ENCODE data around the gene C13orf46.

The C13orf46 gene

DNA sequence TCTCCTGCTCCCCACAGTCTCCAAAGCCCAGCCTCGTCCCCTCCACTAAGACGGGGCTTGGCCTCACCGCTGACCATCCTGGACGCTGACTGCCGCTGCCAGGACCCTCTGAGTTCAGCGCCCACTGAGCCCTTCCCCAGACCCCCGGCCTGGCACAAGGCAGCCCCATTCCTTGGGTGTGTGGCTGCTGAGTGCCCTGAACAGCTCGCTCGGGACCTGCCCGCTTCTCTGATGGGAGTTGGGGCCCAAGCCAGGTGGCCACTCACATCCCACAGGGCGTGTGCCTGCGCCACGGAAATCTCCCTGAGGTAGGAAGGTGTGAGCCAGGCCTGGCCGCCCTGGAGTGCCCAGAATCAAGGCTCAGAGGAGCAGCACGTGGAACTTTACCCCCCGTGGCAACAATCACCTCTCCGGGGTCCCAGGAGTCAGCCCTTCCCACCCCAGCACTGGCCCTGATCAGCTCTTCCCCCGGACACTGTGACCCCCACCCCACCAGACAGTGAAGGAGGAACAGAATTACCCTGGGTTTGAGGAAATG lies 20.8 kb downstream of the C13orf46 start:
- no peak for DNase-seq

DNA sequence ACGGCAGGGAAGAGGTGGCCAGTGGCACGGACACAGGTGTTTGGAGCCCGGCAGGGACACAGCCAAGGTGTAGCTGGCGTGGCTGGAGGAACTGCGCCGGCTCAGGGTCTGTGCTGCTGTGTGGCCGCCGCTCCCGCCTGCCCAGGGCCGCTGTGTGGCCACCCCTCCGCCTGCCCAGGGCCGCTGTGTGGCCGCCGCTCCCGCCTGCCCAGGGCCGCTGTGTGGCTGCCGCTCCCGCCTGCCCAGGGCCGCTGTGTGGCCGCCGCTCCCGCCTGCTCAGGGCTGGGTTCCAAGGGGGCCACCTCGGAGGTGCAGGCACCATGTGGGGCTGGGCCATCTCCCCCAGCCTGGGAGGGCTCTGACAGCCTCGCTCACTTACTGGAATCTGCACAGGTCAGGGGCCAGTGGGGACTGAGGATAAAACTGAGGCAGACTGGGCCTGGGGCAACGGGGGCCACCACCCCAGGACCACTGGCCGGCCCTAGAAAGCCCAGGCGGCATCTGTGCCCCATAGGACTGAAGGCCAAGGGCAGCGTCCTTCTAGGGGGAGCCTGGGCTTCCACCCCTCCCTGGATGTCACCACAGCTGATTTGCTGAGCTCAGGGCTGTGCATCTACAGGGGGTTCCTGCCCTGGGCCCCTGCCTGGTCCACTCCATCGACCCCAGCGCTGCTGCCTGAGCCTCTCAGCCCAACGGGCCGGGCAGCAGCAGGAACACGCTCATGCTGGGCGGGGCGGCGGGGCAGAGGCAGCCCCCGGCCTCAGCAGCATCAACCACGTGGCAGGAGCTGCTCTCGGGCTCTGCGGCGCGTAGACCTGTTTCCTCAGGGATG lies 21.5 kb downstream of the C13orf46 start:
- DNase-seq: no peak

DNA sequence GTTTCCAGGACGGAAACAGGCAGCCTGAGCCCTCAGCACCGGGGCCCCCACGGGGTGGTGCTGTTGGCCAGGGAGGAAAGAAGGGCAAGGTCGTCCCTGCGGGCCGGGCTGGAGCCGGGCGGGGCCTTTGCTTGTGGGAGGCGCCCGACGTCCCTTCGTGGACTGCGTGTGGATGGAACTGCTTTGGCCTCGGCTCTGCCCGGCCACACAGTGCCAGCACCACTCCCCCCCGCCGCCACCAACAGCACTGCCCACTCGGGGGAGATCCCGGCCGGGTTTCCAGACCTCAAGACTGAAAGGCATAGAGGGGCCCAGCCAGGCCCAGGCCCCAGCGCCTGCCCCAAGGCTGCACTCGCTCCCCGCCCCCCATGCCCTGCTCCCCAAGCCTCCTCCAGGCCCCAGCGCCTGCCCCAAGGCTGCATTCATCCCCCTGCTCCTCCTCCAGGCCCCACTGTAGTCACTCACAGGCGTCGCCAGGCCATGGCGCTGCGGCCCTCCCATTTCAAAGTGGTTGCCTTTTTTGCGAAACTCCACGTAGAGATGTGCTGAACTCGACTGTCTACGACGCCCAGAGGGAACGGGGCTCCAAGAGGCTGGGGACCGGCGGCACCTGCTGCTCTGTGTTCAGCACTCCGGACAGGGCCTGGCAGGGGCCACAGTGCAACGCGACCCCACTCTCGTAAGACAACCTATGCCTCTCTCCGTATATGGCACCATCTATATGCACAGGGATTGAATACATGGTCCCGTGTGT lies 22.5 kb downstream of the C13orf46 start:
- DNase-seq: peak; percentile 65

DNA sequence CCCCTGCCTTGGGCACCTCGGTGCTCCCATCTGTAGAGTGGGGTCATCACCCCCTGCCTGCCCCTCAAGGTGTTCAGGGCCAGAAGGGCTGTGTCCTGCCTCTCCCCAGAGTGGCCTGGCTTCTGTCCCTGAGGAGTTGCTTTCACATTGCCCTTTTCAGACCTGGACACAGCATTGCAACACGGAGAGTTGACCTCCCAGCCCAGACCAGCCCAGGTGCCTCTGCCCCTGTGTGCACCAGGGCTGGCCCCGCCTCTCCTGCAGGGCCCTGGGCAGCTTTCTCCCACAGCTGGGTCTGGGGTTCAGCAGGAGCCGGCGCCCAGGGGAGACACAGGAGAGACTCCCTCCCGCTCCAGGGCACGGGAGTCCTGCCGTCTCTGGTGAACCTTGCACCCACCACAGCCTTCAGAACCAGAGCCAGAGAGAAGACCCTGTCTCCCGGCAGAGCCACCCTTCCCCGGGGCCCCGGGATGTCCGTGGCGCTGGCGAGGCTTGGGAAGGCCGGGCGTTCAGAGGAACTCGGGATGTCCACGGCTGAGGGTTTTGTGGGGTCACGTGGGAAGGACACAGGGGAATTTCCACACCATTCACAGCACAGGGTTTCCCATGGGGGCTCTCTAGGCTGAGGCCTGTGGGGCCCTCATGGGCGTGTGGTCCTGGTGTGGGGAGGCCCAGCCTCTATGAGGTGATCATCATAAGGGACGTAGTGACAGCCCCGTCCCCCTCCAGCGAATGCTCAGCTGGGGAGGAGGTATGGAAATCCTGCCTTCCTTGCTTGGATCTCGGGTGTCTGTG lies 23.2 kb downstream of the C13orf46 start:
- DNase-seq: no peak

DNA sequence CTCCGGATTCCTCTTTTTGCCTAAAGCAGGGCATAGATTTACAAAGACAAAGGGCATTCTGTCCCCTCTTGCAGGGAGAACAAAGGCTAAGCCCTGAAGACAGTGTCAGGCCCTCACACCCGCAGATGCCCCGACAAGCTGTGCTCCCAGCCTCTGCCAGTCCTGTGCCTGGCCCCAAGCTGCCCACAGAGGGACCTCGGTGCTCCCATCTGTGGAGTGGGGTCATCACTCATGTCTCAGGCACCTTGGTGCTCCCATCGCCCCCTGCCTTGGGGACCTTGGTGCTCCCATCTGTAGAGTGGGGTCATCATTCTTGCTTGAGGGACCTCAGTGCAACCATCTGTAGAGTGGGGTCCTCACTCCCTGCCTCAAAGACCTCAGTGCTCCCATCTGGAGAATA lies 24.3 kb downstream of the C13orf46 start:
- no peak for DNase-seq

DNA sequence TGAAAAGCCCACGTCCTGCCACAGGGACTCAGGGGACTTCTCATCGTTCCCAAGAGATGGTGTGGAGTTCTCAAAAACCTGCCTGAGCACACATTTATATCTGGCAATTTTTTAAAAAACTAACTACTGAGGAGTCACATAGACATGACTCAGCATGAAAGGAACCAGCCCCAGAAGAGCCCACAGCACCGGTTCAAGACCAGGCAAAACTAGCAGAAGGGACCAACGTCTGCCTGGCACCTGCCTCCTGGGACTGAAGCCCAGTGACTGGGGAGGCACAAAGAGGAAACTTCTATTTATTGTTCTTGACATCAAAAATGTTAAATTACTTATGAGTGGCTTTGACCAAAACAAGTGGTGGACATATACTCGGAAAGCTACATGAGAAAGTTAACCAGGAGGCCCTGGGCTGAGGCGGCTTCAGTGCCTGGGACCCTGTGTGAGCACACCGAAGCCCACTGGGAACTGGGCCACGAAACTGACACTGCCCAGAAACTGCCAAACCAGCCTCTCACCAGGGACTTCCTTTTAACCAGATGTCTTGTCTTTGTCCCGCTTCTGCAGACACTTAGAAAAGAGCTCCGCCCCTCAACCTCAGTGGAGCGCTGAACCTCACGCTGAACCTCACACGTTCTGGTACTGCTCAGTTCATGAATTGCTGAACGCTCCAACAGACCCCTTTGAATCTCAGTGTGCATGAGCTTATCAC lies 25.7 kb downstream of the C13orf46 start:
- no peak for DNase-seq

DNA sequence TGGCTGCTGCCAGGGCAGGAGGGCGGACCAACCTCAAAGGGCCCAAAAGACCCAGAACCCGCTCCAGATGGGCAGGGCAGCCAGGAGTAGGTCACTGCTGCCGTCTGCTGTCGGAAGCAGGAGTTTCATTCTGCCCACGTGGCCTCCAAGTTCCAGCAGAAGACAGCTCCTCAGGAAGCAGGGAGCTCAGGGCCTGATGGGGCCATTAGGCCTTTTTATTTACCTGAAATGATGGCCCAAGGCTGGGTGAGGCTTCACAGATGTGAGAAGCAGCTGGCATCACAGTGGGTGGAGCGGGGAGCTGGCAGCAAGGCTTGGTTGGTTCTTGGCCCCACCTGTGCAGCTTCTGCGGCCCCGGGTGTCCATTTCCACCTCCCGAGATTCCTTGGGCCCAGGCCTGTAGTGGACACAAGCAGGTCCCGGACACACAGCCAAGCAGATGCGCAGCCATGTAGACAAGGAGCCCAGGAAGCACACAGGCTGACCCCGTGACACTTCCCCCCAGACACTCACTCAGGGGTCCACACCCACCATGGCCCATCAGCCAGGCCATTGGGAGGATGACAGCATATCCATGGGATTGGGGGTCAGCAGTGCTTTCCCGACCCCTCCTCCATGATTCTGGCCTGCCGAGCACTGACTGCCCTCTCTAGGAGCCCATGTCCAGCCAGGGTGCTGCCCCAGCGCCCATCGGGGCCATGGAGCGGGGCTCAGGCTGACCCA lies 26.4 kb downstream of the C13orf46 start:
- DNase-seq: peak; percentile 44

DNA sequence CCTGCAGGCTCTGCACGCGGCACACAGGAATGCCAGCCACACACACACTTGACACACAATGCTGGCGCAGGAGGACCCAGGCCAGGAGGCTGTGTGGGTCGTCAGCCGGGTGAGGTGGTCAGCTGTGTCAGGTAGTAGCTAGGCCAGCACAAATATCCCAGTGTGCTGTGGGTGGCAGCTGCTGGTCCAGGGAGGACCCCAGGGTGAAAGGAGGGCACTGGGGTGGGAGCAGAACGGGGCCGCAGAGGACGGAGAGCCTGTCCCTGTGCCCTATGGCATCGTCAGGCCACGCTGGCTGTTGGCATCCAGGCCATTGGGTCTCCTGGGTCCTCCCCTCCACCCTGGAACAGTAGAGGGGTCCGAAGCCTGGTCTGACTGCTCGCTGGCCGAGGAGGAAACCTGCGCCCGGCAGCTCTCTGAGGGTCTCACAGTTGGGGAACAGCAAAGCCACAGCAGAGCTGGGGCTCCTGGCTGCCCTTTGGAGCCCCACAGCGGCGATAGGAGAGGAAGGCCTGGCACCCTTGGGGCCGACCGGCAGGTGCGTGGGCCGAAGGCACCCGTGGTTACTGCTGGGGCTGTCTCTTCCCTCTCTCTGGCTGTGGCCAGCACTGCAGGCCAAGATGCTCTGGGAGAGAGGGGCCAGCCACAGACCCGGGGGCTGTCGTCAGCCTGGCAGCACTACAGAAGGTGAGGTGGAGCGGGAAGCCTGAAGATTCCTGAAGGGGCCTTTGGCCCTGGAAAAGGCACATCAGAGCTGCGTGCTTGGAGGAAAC lies 27.3 kb downstream of the C13orf46 start:
- DNase-seq: no peak

DNA sequence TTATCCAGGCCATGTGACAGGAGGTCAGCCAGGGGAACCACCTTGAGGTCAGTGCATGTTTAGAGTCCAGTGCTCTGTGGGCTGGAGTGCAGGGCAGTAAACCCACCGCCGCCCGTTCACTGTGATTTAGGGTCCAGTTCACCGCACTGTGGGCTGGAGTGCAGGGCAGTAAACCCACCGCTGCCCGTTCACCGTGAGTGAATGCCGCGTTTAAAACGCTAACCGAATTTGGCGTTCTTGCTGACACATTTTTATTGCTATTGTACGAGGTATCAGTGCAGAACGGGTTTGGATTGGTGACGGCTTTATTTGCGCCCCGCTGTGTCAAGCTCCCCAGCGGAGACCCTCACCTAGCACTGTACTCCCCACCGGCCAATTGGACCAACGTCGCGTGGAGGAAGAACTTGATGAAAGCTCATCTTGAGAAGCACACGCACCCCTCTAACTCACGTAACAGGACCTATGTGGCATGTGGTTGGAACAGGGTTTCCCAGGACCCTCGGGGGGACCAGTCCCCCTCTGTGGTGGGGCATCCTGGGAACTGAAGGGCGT lies 27.9 kb downstream of the C13orf46 start:
- no peak for DNase-seq

DNA sequence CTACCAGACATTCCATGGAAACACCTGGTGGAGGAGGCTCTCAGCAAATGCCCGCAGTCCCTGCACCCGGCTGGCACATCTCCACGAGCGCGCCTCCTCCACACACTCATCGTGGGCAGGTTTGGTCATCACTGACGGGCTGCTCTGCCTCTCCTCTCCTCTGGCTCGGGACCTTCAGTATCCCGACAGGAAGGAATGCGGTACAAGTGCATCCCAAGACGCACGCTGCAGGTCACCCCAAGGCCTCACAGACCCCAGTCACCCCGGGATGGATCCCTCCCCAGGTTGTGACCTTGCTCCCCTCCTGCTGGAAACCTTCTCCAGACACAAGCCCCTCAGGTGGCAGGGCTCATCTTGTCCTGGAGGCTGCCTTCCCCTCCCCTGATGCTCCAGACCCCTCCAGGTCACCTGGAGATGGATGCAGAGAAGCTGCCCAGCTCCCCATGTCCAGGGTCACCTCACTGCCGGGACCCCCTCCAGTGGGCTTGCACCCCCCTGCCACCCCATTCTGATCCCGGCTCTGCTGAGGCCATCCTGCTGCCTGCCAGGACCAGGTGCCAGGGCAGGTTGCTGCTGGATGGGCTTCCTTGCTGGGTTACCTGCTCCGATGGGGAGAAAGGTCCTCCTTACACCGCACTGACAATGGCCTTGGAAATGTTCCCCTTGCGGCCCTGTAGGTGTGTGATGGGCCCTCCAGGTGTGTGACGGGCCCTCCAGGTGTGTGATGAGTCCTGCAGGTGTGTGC lies 29.9 kb downstream of the C13orf46 start:
- no peak for DNase-seq

DNA sequence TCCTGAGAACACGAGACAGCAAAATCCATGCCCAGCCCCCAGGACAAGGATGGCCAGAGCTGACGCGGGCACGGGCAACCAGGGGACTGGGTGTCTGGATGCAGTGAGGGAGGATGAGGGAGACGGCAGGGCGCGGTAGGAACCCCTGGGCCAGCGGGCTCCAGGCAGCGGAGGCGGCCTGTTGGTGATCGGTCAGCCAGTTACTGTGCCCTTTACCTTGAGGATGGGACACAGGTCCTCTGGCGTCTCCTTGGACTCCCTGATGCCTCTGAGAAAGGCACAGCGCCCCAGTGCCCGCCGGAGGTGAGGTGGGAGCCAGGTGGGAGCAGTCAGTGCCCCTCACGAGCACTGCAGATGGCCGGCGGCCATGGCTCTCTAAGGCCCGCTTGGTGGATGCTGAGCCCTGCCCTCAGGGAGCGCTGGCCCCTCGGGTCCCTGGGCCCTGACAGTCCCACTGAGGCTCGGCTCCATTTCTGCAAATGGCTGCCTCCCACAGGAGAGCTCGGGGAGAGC lies 31.2 kb downstream of the C13orf46 start:
- DNase-seq: no peak

DNA sequence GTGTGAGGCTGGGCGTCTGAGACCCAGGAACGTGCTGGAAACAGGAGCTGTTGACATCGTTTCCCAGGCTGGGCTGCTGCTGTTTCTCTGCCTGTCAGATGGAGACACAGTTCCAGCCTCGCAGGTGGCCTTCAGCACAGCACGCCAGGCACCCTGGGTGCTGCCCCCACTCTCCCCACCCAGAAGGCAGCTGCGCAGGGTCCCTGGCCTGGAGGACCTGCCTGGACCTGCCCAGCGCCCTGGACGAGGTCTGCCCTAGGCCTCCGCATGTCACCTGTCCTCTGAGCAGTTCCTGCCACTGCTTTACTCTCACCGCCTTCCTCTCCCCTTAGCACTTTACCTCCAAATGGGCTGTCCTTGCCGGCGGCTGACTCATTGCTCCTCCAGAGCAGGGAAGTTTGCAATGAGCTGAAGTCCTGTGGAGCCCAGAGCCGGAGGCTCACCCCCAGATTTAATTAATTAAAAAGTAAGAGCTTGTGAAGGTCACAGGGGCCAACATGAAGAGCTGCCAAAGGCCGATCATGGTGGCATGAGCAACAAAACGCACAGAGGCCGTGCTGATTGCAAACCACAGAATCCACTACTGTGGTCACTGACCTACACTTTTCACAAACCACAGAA lies 32.2 kb downstream of the C13orf46 start:
- no peak for DNase-seq

DNA sequence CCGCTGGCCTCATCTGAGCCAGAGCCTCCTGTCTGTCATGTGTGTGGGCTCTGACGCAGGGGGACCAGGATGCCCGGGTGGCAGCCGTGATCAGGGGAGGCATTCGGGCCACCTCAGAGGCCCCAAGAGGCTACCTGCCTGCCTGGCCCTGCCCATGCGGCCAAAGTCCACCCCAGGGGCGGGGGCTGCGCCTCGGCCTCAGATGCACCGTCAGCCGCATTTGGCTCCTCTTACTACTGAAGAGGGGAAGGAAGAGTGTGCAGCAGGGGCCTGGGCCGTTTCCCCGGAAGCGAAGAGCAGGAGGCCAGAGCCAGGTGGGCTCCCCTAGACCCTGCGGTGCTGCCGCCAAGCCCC lies 34.0 kb downstream of the C13orf46 start:
- DNase-seq: no peak

DNA sequence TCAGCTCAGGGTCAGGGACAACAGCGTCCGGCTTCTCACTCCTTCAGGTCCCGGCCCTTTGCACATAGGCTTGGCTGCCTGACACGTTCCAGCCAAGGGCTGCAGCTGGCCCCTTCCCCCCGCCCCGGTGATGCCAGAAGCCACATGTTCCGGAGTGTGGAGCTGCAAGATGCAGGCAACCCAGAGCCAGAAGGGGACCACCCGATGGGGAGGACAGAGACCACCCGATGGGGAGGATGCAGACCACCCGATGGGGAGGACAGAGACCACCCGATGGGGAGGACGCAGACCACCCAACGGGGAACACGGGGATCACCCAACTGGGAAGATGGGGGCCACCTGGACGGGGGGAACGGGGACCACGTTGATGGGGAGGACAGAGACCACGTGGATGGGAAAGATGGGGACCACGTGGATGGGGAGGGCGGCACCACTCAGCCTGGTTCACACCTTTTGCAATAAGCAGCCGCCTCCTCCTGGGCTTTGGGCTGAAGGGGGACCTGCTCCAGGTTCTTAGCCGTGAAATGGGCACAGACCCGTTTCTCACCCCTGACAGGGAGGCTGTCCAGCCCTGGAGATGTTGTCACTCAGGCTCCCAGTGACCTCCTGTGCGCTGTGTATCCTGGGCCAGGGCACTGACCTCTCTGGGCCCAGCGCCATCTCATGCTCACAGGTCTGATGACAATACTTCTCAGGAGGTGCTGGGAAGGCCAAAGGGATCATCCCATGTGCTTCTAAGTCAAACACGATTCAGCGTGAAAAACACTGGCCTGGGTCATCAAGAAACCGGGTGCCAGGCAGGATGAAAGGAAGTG lies 34.5 kb downstream of the C13orf46 start:
- no peak for DNase-seq

DNA sequence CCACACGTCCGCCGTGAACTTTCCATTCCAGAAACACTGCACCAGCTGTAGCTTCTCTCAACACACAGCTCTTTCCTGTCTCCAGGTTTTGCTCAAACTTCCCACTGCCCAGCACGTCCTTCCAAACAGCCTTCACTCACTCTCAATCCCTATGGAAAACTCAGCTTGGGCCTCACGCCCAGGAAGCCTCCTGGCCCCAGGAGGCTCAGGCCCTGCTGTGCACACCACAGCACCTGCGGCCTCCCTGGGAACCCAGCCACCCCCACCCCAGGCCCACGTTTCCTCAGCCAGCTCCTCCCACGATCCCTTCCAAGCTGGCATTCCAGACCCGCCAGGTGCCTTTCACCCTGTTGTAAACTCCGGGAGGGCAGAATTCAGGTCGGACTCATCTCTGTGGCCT lies 35.2 kb downstream of the C13orf46 start:
- no peak for DNase-seq

DNA sequence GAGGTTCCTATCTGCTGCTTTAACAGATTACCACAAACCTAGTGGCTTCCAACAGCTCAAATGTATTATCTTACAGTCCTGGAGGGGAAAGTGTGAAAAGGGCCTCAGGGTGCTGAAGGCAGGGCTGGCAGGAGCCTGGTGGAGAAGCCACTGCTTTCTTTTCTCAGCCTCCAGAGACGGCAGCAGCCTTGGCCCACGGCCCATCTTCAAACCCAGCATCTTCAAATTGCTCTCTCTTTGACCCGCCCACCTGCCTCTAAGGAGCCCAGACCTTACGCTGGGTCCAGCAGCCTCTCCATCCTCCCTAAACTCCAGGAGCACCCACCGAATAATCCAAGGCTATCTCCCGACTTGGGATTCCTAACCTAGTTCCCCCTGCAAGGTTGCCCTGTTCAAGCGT lies 35.6 kb downstream of the C13orf46 start:
- no peak for DNase-seq

DNA sequence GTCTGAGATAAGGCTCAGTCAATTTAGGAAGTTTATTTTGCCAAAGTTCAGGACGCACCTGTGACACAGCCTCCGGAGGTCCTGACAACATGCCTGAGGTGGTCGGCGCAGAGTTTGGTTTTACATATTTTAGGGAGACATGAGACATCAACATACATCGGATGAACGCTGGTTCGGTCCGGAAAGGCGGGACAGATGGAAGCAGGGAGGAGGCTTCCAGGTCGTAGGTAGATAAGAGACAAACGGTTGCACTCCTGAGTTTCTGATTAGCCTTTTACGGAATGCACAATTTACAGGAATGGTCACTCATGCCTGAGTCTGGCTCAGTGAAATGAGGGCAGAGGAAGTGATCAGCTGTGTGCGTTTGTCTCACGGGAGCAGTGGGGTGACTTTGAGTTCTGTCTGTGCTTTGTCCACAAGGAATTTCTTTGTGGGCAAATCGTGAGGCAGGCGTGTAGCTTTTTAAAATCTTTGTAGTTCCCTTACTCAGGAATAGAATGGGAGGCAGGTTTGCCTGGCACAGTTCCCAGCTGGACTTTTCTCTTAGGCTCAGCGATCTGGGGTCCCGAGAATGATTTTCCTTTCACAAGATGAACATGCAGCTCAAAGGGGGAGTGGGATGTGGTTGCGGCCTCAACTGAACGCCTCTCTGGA lies 36.2 kb downstream of the C13orf46 start:
- no peak for DNase-seq

DNA sequence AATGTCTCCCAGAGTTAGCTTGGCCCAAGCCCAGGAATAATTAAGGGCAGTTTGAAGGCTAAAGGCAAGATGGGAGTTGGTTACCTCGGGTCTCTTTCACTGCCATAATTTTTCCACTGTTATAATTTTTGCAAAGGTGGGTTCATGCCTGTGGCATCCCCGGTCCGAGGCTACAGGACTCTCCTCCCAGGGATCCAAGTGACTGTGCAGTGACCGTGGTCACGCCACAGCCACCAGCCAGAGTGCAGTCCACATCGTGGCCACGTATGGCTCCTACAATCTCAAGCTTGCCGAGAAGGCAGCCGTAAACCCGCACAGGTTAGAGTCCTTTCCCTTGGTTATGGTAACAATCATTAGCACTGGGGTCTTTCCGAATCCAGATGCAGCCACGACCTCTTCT lies 36.8 kb downstream of the C13orf46 start:
- DNase-seq: no peak
